T-cell (primary cell): Measurements from ENCODE around the gene MYT1. TPM values are rescaled to one million over a fixed set of nuclear protein-coding genes. Genes with fewer than 3 reads are reported as not detected.

ENCODE experiments used
- ATAC-seq, 4 experiments: fragments of 200-7000 bp in 3 of 4; fragments of 150-1000 bp in 1 of 4; cut with Tn5 transposase; replicated peaks in 1 of 4; 1 replicate in 3 of 4; 2 replicates in 1 of 4; pipeline ENCODE4 v1.10.0; 2021; ENCODE audit warnings: moderate library complexity in 3 of 4, mild to moderate bottlenecking in 2 of 4, moderate number of reproducible peaks in 1 of 4
- CTCF ChIA-PET, 2 donors: fragments of 300-600 bp; sonication (Branson Sonifier 250); formaldehyde crosslinking; loops; one replicate each; lab custom pipeline; 2022; ENCODE audit warnings: antibody characterized with exemption in 2 of 2; lab: Charles Lee
- POLR2A ChIA-PET, 2 donors: fragments of 300-600 bp; sonication (Branson Sonifier 250); formaldehyde crosslinking; loops; one replicate each; lab custom pipeline; 2022; ENCODE audit warnings: antibody characterized with exemption in 2 of 2; lab: Charles Lee
- DNase-seq, 35 experiments: peaks; one replicate each; pipeline versions ENCODE4 v3.0.0 to v3.0.0-alpha.2; 2013 to 2023
- H3K27ac ChIP-seq: one replicate; pipeline ENCODE4 v1.5.1; 2013; ENCODE audit warnings: low read length
- H3K27me3 ChIP-seq, 2 experiments: replicated peaks in 1 of 2; 1 replicate in 1 of 2; 2 replicates in 1 of 2; pipeline versions ENCODE4 v1.6.1 to v1.7.0; 2013; ENCODE audit warnings: low read length in 1 of 2, mixed read lengths in 1 of 2; ENCODE audit not compliant: control insufficient read depth in 2 of 2, insufficient read depth in 2 of 2; ENCODE audit errors: extremely low read depth in 1 of 2
- H3K36me3 ChIP-seq, 2 donors: 1 replicate in 1 of 2; 2 replicates in 1 of 2; pipeline versions ENCODE4 v1.6.1 to v1.7.0; 2013; ENCODE audit warnings: low read length in 1 of 2; ENCODE audit not compliant: control insufficient read depth in 2 of 2, insufficient read depth in 1 of 2; ENCODE audit errors: extremely low read depth in 1 of 2
- H3K4me1 ChIP-seq, 2 experiments: 1 replicate in 1 of 2; 2 replicates in 1 of 2; pipeline versions ENCODE4 v1.6.1 to v1.7.0; 2013; ENCODE audit warnings: low read length in 2 of 2, mixed read lengths in 1 of 2; ENCODE audit not compliant: insufficient read depth in 2 of 2, control insufficient read depth in 1 of 2; ENCODE audit errors: extremely low read depth in 1 of 2
- H3K4me3 ChIP-seq, 2 donors: 1 replicate in 1 of 2; 2 replicates in 1 of 2; pipeline versions ENCODE4 v1.5.1 to v1.7.0; 2013; ENCODE audit warnings: mild to moderate bottlenecking in 2 of 2, low read length in 1 of 2, moderate library complexity in 1 of 2; ENCODE audit not compliant: control insufficient read depth in 1 of 2; ENCODE audit errors: extremely low read depth in 1 of 2
- H3K9me3 ChIP-seq: 2 replicates; pipeline ENCODE4 v1.7.0; 2013
- H3K27ac Mint-ChIP-seq, 2 donors: one replicate each; pipeline ENCODE4 v1.8.0; 2020 to 2021; ENCODE audit warnings: mild to moderate bottlenecking in 2 of 2, mixed read lengths in 2 of 2
- H3K27me3 Mint-ChIP-seq, 2 donors: one replicate each; pipeline ENCODE4 v1.8.0; 2021 to 2022; ENCODE audit warnings: mixed read lengths in 2 of 2
- H3K36me3 Mint-ChIP-seq: one replicate; pipeline ENCODE4 v1.8.0; 2021; ENCODE audit warnings: mixed read lengths
- H3K4me1 Mint-ChIP-seq, 3 donors: one replicate each; pipeline ENCODE4 v1.8.0; 2020 to 2022; ENCODE audit warnings: mixed read lengths in 3 of 3, mild to moderate bottlenecking in 1 of 3
- H3K4me3 Mint-ChIP-seq, 3 donors: one replicate each; pipeline ENCODE4 v1.8.0; 2020 to 2022; ENCODE audit warnings: mild to moderate bottlenecking in 3 of 3, mixed read lengths in 3 of 3, moderate library complexity in 3 of 3
- H3K9me3 Mint-ChIP-seq, 3 donors: one replicate each; pipeline ENCODE4 v1.8.0; 2020 to 2022; ENCODE audit warnings: mixed read lengths in 3 of 3
- WGBS: methylation state at CpG from one replicate; pipeline ENCODE4 v1.1.5; 2013; ENCODE audit warnings: missing lambda C conversion rate; ENCODE audit not compliant: insufficient coverage; 5-methylcytosine and 5-hydroxymethylcytosine counted together
- total RNA-seq, 35 experiments: library from RNA in 6 of 35; stranded (reverse) in 6 of 35; fragments of 120-200 nt in 1 of 35; gene quantifications; one replicate each; pipeline versions ENCODE4 v1.2.1 to v1.2.4 and lab custom pipeline; 2013 to 2026

MYT1 gene
- total RNA-seq, 5 donors from 2014 or later (not counting 1 experiment from before 2014, with no cell fraction given), result 0.06 TPM; not detected in 4

DNA sequence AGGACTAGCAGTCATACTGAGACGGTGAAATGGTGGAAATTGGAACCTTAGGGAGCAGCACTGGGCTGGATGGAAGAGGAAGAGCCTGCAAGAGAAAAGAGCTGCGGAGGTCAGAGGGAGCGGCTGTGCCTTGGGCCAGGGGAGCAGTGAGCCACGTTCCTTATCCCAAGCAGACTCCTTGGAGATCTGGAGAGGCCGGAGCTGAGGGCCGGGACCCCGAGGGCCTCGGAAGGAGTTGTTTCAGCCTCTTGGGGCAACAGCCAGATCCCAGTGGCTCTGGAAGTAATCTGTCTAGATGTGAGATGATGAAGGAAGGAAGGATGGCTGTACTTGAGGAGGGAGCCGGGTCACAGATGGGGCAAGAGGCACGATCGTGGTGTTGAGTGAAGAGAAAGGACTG lies 107.4 kb downstream of the MYT1 start:
- no peaks in the 10 kb centered on the region for H3K27me3 Mint-ChIP-seq
- H3K4me1 ChIP-seq, result peaks cover 0 to 4% of the 10 kb centered on the region in 2 experiments
- H3K27ac ChIP-seq, result no peak overlapping the region
- H3K9me3 ChIP-seq, result no peaks in the 10 kb centered on the region
- no peak overlapping the region for H3K4me3 ChIP-seq
- H3K4me1 Mint-ChIP-seq, result peaks cover 15 to 28% (median 22%) of the 10 kb centered on the region in 3 donors
- no peak overlapping the region for H3K27ac Mint-ChIP-seq
- ATAC-seq (no peak), DNase-seq (no peak)
- peaks cover 57% of the 10 kb centered on the region for H3K36me3 Mint-ChIP-seq
- CTCF ChIA-PET, result no interaction called here
- POLR2A ChIA-PET, result no interaction called here
- H3K9me3 Mint-ChIP-seq, result no peaks in the 10 kb centered on the region
- no peaks in the 10 kb centered on the region for H3K27me3 ChIP-seq
- H3K36me3 ChIP-seq, result peaks cover 4 to 40% of the 10 kb centered on the region in 2 donors
- 96% methylated on average over 10 of the region's 11 CpGs for WGBS
- H3K4me3 Mint-ChIP-seq, result no peak overlapping the region

DNA sequence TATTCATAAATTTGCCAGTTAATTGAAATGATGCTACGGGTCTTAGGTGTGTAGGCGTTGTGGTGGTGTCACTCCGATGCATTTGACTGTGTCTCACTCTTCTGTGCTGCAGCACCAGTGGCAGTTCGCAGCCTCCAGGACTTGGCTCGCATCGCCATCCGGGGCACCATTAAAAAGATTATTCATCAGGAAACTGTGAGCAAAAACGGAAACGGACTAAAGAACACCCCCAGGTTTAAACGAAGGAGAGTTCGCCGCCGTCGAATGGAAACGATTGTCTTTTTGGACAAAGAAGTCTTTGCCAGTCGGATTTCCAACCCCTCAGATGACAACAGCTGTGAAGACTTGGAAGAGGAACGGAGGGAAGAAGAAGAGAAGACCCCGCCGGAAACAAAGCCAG lies 108.9 kb downstream of the MYT1 start:
- Mint-ChIP-seq H3K27ac (no peak overlapping the region), H3K27me3 (no peaks in the 10 kb centered on the region), H3K4me3 (no peak overlapping the region), H3K9me3 (no peaks in the 10 kb centered on the region), H3K36me3 (peaks cover 62% of the 10 kb centered on the region), H3K4me1 (peaks cover 15 to 28% (median 24%) of the 10 kb centered on the region in 3 donors)
- WGBS, result 97% methylated on average over 9 of the region's 19 CpGs
- Histone ChIP-seq H3K27me3 (no peaks in the 10 kb centered on the region), H3K4me3 (no peak overlapping the region), H3K4me1 (peaks cover 0 to 4% of the 10 kb centered on the region in 2 experiments), H3K9me3 (no peaks in the 10 kb centered on the region), H3K36me3 (peaks cover 4 to 33% of the 10 kb centered on the region in 2 donors), H3K27ac (no peak overlapping the region)
- DNase-seq (no peak), ATAC-seq (no peak)
- CTCF ChIA-PET, result no interaction called here
- POLR2A ChIA-PET, result no interaction called here

DNA sequence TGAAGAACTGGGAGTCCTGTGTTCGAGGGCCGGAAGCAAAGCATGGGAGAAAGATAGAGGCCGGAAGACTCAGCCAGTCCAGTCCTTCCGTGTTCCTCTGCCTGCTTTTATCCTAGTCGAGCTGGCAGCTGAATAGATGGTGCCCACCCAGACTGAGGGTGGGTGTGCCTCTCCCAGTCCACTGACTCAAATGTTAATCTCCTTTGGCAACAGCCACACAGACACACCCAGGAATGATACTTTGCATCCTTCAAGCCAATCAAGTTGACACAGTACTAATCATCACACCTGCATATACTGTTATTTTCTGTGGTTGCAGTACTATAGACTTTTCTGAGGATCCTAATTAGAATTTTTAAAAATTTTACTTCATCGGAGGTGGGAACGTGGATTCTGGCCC lies 112.6 kb downstream of the MYT1 start:
- ChIA-PET CTCF (no interaction called here), POLR2A (no interaction called here)
- Mint-ChIP-seq H3K36me3 (peaks cover 37% of the 10 kb centered on the region), H3K27me3 (no peaks in the 10 kb centered on the region), H3K9me3 (no peaks in the 10 kb centered on the region), H3K4me1 (peaks cover 9 to 29% (median 21%) of the 10 kb centered on the region in 3 donors), H3K27ac (no peak overlapping the region), H3K4me3 (no peak overlapping the region)
- Histone ChIP-seq H3K36me3 (peaks cover 0 to 13% of the 10 kb centered on the region in 2 donors), H3K4me3 (no peak overlapping the region), H3K27ac (no peak overlapping the region), H3K27me3 (no peaks in the 10 kb centered on the region), H3K9me3 (no peaks in the 10 kb centered on the region), H3K4me1 (peaks cover 0 to 9% of the 10 kb centered on the region in 2 experiments)
- DNase-seq, result no peak
- no peak for ATAC-seq
- 95% methylated on average over 5 of the region's 7 CpGs for WGBS

DNA sequence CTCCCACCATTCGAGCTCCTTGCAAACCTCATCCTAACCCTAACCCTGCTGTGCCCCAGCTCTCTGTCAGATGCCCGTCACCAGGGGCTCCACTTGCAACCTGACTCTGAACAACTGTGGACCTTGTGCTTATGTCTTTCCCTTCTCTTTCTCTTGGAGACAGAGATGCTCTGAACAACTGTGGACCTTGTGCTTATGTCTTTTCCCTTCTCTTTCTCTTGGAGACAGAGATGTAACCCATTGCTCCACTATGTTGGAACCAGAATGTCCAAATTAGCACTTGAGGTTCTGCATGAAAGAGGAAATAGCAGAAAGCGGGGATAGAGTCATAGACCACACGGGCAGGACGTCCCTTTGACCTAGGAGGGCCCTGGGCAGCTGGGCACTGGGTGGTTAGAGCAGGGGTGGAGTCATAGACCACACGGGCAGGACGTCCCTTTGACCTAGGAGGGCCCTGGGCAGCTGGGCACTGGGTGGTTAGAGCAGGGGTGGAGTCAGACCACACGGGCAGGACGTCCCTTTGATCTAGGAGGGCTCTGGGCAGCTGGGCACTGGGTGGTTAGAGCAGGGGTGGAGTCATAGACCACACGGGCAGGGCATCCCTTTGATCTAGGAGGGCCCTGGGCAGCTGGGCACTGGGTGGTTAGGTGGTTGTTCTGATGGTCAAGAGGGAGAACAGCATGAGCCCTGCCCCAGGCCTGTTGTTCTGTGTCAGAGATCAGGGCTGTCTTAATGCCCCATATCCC lies 113.5 kb downstream of the MYT1 start:
- Histone ChIP-seq H3K27ac (no peak overlapping the region), H3K4me1 (peaks cover 0 to 9% of the 10 kb centered on the region in 2 experiments), H3K9me3 (no peaks in the 10 kb centered on the region), H3K4me3 (no peak overlapping the region), H3K27me3 (no peaks in the 10 kb centered on the region), H3K36me3 (peaks cover 0 to 11% of the 10 kb centered on the region in 2 donors)
- 80% methylated on average over 10 of the region's 10 CpGs for WGBS
- Mint-ChIP-seq H3K4me3 (no peak overlapping the region), H3K4me1 (peaks cover 9 to 33% (median 25%) of the 10 kb centered on the region in 3 donors), H3K36me3 (peaks cover 32% of the 10 kb centered on the region), H3K27me3 (no peaks in the 10 kb centered on the region), H3K27ac (no peak overlapping the region), H3K9me3 (no peaks in the 10 kb centered on the region)
- CTCF ChIA-PET, result no interaction called here
- DNase-seq (no peak), ATAC-seq (no peak)
- POLR2A ChIA-PET, result no interaction called here

DNA sequence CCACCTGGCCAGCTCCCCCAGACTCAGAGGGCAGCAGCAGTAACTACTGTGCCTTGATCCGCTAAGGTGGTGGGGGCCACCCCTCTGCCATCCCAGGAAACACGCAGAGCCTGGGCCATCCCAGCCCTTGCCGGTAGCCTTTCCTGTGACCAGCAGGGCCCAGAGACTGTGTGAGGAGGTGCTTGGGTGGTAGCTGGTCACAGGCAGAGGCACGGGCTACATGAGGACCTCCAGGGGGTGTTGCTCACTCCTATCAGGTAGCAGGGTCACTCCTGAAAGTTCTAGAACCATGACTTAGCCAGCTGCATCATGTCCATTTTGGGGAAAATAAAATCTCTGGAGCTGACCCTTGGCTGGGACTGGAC lies 114.0 kb downstream of the MYT1 start:
- CTCF ChIA-PET, result no interaction called here

DNA sequence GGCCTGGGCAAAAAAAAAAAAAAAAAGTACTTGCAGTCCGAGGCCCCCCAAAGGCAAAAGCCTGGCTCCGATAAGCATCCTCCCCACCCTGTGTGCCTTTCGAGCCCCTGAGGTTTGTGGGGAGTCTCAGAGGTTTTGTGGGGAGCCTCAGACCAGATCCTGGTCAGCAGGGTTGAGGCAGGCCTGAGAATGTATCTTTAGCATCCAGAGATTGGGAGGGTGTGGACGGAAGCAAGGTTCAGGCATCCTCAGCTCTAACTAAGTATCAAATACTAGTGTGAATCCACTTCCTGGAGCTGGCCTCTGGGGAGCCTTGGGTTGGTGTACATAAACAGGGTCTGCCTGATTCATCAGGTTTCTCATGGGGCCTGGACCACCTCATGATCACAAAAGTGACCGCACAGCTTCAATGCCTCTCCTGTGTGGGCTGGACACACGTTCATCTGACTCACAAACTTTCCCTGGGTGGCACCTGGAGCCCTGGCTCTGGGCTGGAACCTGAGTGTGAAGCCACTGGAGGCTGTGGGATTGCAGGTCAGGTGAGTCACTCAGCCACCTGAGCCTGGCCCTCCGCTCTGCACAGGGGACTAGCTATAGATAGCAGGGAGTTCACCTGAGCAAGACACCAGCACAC lies 115.7 kb downstream of the MYT1 start:
- peaks cover 18% of the 10 kb centered on the region for H3K36me3 Mint-ChIP-seq
- no peak overlapping the region for H3K27ac ChIP-seq
- H3K4me3 ChIP-seq, result no peak overlapping the region
- no peak overlapping the region for H3K27ac Mint-ChIP-seq
- peaks cover 9 to 37% (median 28%) of the 10 kb centered on the region in 3 donors for H3K4me1 Mint-ChIP-seq
- peaks cover 0 to 9% of the 10 kb centered on the region in 2 experiments for H3K4me1 ChIP-seq
- DNase-seq (no peak), ATAC-seq (no peak)
- no peak overlapping the region for H3K4me3 Mint-ChIP-seq
- H3K9me3 Mint-ChIP-seq, result no peaks in the 10 kb centered on the region
- no peaks in the 10 kb centered on the region for H3K9me3 ChIP-seq
- CTCF ChIA-PET, result interaction anchor here in 1 of 2 donors (0.7 kb wide), 1 partner anchor 197 kb away, joined by 5 read pairs; no protein-coding TSS in a partner anchor
- H3K27me3 ChIP-seq, result no peaks in the 10 kb centered on the region
- H3K27me3 Mint-ChIP-seq, result no peaks in the 10 kb centered on the region
- POLR2A ChIA-PET, result no interaction called here
- 82% methylated on average over 3 of the region's 7 CpGs for WGBS
- no peaks in the 10 kb centered on the region for H3K36me3 ChIP-seq

More for the DNA sequence above, 114.0 kb downstream of the MYT1 start:
- POLR2A ChIA-PET, result no interaction called here
- DNase-seq (no peak), ATAC-seq (no peak)
- Mint-ChIP-seq H3K27ac (no peak overlapping the region), H3K9me3 (no peaks in the 10 kb centered on the region), H3K36me3 (peaks cover 26% of the 10 kb centered on the region), H3K4me3 (no peak overlapping the region), H3K27me3 (no peaks in the 10 kb centered on the region), H3K4me1 (peaks cover 10 to 34% (median 25%) of the 10 kb centered on the region in 3 donors)
- H3K36me3 ChIP-seq, result peaks cover 0 to 5% of the 10 kb centered on the region in 2 donors
- WGBS, result 91% methylated on average over 1 of the region's 4 CpGs
- no peaks in the 10 kb centered on the region for H3K27me3 ChIP-seq
- H3K27ac ChIP-seq, result no peak overlapping the region
- no peak overlapping the region for H3K4me3 ChIP-seq
- H3K9me3 ChIP-seq, result no peaks in the 10 kb centered on the region
- peaks cover 0 to 9% of the 10 kb centered on the region in 2 experiments for H3K4me1 ChIP-seq
